H9 (cell line): ENCODE data around the gene ARID1B. TPM values are rescaled to one million over a fixed set of nuclear protein-coding genes. Genes with fewer than 3 reads are reported as not detected.

Source experiments
- DNase-seq: peaks from one replicate; pipeline ENCODE4 v3.0.0-alpha.2; 2017
- H2AFZ ChIP-seq: one replicate; pipeline ENCODE4 v1.6.1; 2013; ENCODE audit warnings: mild to moderate bottlenecking, low read length, control low read depth, moderate library complexity
- H2AK5ac ChIP-seq: 2 replicates; pipeline ENCODE4 v1.6.1; 2013; ENCODE audit warnings: low read length, control low read depth, mixed read lengths; ENCODE audit not compliant: insufficient read length
- H2BK120ac ChIP-seq: one replicate; pipeline ENCODE4 v1.6.1; 2013; ENCODE audit warnings: low read depth, mild to moderate bottlenecking, low read length, control low read depth, inconsistent platforms; ENCODE audit not compliant: poor library complexity, severe bottlenecking
- H2BK12ac ChIP-seq: 2 replicates; pipeline ENCODE4 v1.6.1; 2013; ENCODE audit warnings: low read length, control low read depth, mixed read lengths, low read depth; ENCODE audit not compliant: insufficient read length
- H2BK15ac ChIP-seq: 2 replicates; pipeline ENCODE4 v1.6.1; 2013; ENCODE audit warnings: low read depth, low read length, control low read depth
- H2BK20ac ChIP-seq: one replicate; pipeline ENCODE4 v1.6.1; 2013; ENCODE audit warnings: low read depth, mild to moderate bottlenecking, low read length, control low read depth, inconsistent platforms; ENCODE audit not compliant: poor library complexity, severe bottlenecking
- H2BK5ac ChIP-seq: 2 replicates; pipeline ENCODE4 v1.6.1; 2013; ENCODE audit warnings: low read length, control low read depth, mixed read lengths; ENCODE audit not compliant: insufficient read length
- H3K14ac ChIP-seq: 2 replicates; pipeline ENCODE4 v1.6.1; 2013; ENCODE audit warnings: low read length, control low read depth; ENCODE audit not compliant: insufficient read depth
- H3K18ac ChIP-seq: 2 replicates; pipeline ENCODE4 v1.6.1; 2013; ENCODE audit warnings: low read depth, mild to moderate bottlenecking, mixed read lengths, low read length, control low read depth; ENCODE audit not compliant: insufficient read length
- H3K23ac ChIP-seq: 2 replicates; pipeline ENCODE4 v1.6.1; 2013; ENCODE audit warnings: low read length, control low read depth, mixed read lengths, low read depth; ENCODE audit not compliant: insufficient read length
- H3K23me2 ChIP-seq: 2 replicates; pipeline ENCODE4 v1.6.1; 2013; ENCODE audit warnings: low read depth, mild to moderate bottlenecking, mixed read lengths, low read length, control low read depth; ENCODE audit not compliant: insufficient read length, poor library complexity, severe bottlenecking
- H3K27ac ChIP-seq: 2 replicates; pipeline ENCODE4 v1.5.1; 2013; ENCODE audit warnings: low read length, control low read depth, mixed read lengths, low read depth; ENCODE audit not compliant: insufficient read length
- H3K27me3 ChIP-seq: 2 replicates; pipeline ENCODE4 v1.6.1; 2013; ENCODE audit warnings: low read length, control low read depth, inconsistent platforms; ENCODE audit not compliant: insufficient read depth
- H3K4ac ChIP-seq: 2 replicates; pipeline ENCODE4 v1.6.1; 2013; ENCODE audit warnings: low read depth, mild to moderate bottlenecking, control low read depth, inconsistent platforms, low read length, moderate library complexity
- H3K4me1 ChIP-seq: 2 replicates; pipeline ENCODE4 v1.6.1; 2013; ENCODE audit warnings: low read length, control low read depth, inconsistent platforms; ENCODE audit not compliant: insufficient read depth
- H3K4me2 ChIP-seq: 2 replicates; pipeline ENCODE4 v1.6.1; 2013; ENCODE audit warnings: low read length, control low read depth, mixed read lengths; ENCODE audit not compliant: insufficient read length, insufficient read depth
- H3K56ac ChIP-seq: 2 replicates; pipeline ENCODE4 v1.6.1; 2013; ENCODE audit warnings: low read depth, mild to moderate bottlenecking, mixed read lengths, low read length, control low read depth; ENCODE audit not compliant: insufficient read length
- H3K79me1 ChIP-seq: 2 replicates; pipeline ENCODE4 v1.6.1; 2013; ENCODE audit warnings: low read depth, mild to moderate bottlenecking, moderate library complexity, low read length, control low read depth, inconsistent platforms; ENCODE audit not compliant: insufficient read depth, poor library complexity, severe bottlenecking
- H3K79me2 ChIP-seq: 2 replicates; pipeline ENCODE4 v1.6.1; 2013; ENCODE audit warnings: low read length, control low read depth, inconsistent platforms; ENCODE audit not compliant: insufficient read depth
- H3K9ac ChIP-seq: 2 replicates; pipeline ENCODE4 v1.6.1; 2013; ENCODE audit warnings: low read length, control low read depth, mixed read lengths; ENCODE audit not compliant: insufficient read length; ENCODE audit errors: extremely low read depth
- H3K9me3 ChIP-seq: one replicate; pipeline ENCODE4 v1.6.1; 2013; ENCODE audit warnings: low read depth, low read length, inconsistent platforms; ENCODE audit not compliant: control insufficient read depth
- H3T11ph ChIP-seq: one replicate; pipeline ENCODE4 v1.6.1; 2013; ENCODE audit warnings: mild to moderate bottlenecking, low read length, control low read depth, inconsistent platforms
- H4K20me1 ChIP-seq: one replicate; pipeline ENCODE4 v1.6.1; 2013; ENCODE audit not compliant: control insufficient read depth, insufficient read length, insufficient read depth
- H4K5ac ChIP-seq: 2 replicates; pipeline ENCODE4 v1.6.1; 2013; ENCODE audit warnings: low read depth, mild to moderate bottlenecking, mixed read lengths, low read length, control low read depth; ENCODE audit not compliant: insufficient read length
- H4K8ac ChIP-seq: replicated peaks from 2 replicates; pipeline ENCODE4 v1.6.1; 2013; ENCODE audit warnings: low read length, control low read depth, mixed read lengths, low read depth; ENCODE audit not compliant: insufficient read length
- H4K91ac ChIP-seq: 2 replicates; pipeline ENCODE4 v1.6.1; 2013; ENCODE audit warnings: low read depth, mild to moderate bottlenecking, moderate library complexity, mixed read lengths, low read length, control low read depth; ENCODE audit not compliant: insufficient read length
- H3K27ac Mint-ChIP-seq, 3 experiments: 2 replicates in 2 of 3; 3 replicates in 1 of 3; pipeline ENCODE4 v1.8.0; 2020 to 2021; ENCODE audit warnings: mixed read lengths in 3 of 3, mild to moderate bottlenecking in 1 of 3, moderate library complexity in 1 of 3
- H3K27me3 Mint-ChIP-seq: 2 replicates; pipeline ENCODE4 v1.8.0; 2021; ENCODE audit warnings: low read depth, mild to moderate bottlenecking, moderate library complexity, mixed read lengths
- H3K36me3 Mint-ChIP-seq, 3 experiments: 2 replicates in 2 of 3; 3 replicates in 1 of 3; pipeline ENCODE4 v1.8.0; 2020 to 2021; ENCODE audit warnings: low read depth in 3 of 3, mixed read lengths in 3 of 3; ENCODE audit not compliant: insufficient read depth in 1 of 3
- H3K4me1 Mint-ChIP-seq, 2 experiments: 2 replicates each; pipeline ENCODE4 v1.8.0; 2020; ENCODE audit warnings: mixed read lengths in 2 of 2
- H3K4me3 Mint-ChIP-seq, 2 experiments: 2 replicates in 1 of 2; 3 replicates in 1 of 2; pipeline ENCODE4 v1.8.0; 2020 to 2021; ENCODE audit warnings: mild to moderate bottlenecking in 2 of 2, mixed read lengths in 2 of 2, moderate library complexity in 1 of 2
- H3K9me3 Mint-ChIP-seq, 2 experiments: 2 replicates in 1 of 2; 3 replicates in 1 of 2; pipeline ENCODE4 v1.8.0; 2020; ENCODE audit warnings: mild to moderate bottlenecking in 2 of 2, mixed read lengths in 2 of 2, moderate library complexity in 1 of 2
- CTCF ChIP-seq: fragments of 200-600 bp; sonication (generic); conservative IDR thresholded peaks from 3 replicates; pipeline ENCODE4 v1.8.0; 2021; ENCODE audit warnings: antibody characterized with exemption, mild to moderate bottlenecking
- WGBS: extraction: QIAGEN DNeasy Blood & Tissue Kit; methylation state at CpG from one replicate; pipeline ENCODE4 v1.1.7; 2013; ENCODE audit warnings: missing lambda C conversion rate, low lambda C conversion rate, mixed read lengths; ENCODE audit not compliant: insufficient read length; ENCODE audit errors: extremely low coverage; 5-methylcytosine and 5-hydroxymethylcytosine counted together
- total RNA-seq: library from RNA; stranded (reverse); gene quantifications from 2 replicates; pipeline ENCODE4 v1.2.1, GENCODE V29; 2021

ARID1B gene
- total RNA-seq, 1 experiment from 2014 or later = 88.2 TPM

DNA sequence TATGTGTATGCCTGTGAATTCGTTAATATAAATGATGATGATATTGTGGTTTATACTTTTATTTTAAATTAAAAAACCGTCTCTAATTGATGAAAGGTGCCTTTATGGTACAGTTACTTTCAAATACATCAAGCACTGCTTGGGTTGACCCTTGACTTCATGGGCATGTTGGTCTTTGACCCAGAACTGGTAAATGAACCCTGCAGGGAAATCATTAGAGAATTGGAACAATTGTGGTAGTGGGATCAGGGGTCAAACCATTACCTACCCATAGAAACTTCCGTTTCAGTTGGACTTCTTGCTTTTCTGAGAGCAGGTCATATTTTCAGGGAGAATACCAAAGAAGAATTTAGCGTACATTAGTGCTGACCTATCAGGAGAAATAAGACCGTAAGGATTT lies 288.2 kb downstream of the ARID1B start:
- Histone ChIP-seq H3K79me2 (no peaks in the 10 kb centered on the region), H2BK15ac (no peak overlapping the region), H3K14ac (no peak overlapping the region), H2BK5ac (no peak overlapping the region), H3K4me1 (peaks cover 7% of the 10 kb centered on the region; the same call in 1 of the 2 replicates), H3K18ac (no peak overlapping the region), H4K5ac (no peak overlapping the region), H3K23ac (no peak overlapping the region), H3K4ac (no peak overlapping the region), H2BK120ac (no peak overlapping the region), H4K91ac (no peak overlapping the region), H3K9ac (no peak overlapping the region), H3T11ph (no peak overlapping the region), H3K27me3 (no peaks in the 10 kb centered on the region), H3K4me2 (no peak overlapping the region), H3K79me1 (no peaks in the 10 kb centered on the region), H3K27ac (no peak overlapping the region), H2BK12ac (no peak overlapping the region), H3K56ac (no peak overlapping the region), H4K20me1 (no peaks in the 10 kb centered on the region), H3K23me2 (no peaks in the 10 kb centered on the region), H2AK5ac (no peak overlapping the region), H2BK20ac (no peak overlapping the region), H2AFZ (no peak overlapping the region), H3K9me3 (no peaks in the 10 kb centered on the region), H4K8ac (no peak overlapping the region)
- H3K27me3 Mint-ChIP-seq = no peaks in the 10 kb centered on the region; the same call in 1 of the 2 replicates
- WGBS = no CpG with 5 or more reads among the region's 5 CpGs
- no peak for TF ChIP-seq CTCF
- no peaks in the 10 kb centered on the region for H3K9me3 Mint-ChIP-seq
- H3K27ac Mint-ChIP-seq = no peak overlapping the region
- H3K4me1 Mint-ChIP-seq = peaks cover 27 to 42% of the 10 kb centered on the region in 2 experiments
- no peaks in the 10 kb centered on the region; a peak in 1 of 7 replicates for H3K36me3 Mint-ChIP-seq
- no peak for DNase-seq
- no peak overlapping the region for H3K4me3 Mint-ChIP-seq
